Adrenal gland (tissue), 5 donors: ENCODE results near the gene ATP4B.

Source experiments
- POLR2A ChIP-seq, 2 donors: fragments of 450-650 bp; IDR thresholded peaks; one replicate each; pipeline ENCODE4 v1.6.1; 2017; ENCODE audit warnings: antibody characterized with exemption in 2 of 2, mild to moderate bottlenecking in 2 of 2, moderate library complexity in 1 of 2
- TF ChIP-seq, protein P1 (sequence below), 6 experiments: fragments of 450-650 bp in 4 of 6; fragments of 200-600 bp in 2 of 6; sonication (generic) in 1 of 6; IDR thresholded peaks; 1 replicate in 5 of 6; 2 replicates in 1 of 6; pipeline versions ENCODE4 v1.5.1 to v1.8.0; 2016 to 2021; ENCODE audit warnings: antibody characterized with exemption in 6 of 6, mild to moderate bottlenecking in 2 of 6, moderate library complexity in 1 of 6
- donor health status: DM: no; HTN: no; CAD: no.

GRCh38 chr13:113634279-113635047 is 23.5 kb downstream of the ATP4B start:
- TF ChIP-seq, protein P1, sequence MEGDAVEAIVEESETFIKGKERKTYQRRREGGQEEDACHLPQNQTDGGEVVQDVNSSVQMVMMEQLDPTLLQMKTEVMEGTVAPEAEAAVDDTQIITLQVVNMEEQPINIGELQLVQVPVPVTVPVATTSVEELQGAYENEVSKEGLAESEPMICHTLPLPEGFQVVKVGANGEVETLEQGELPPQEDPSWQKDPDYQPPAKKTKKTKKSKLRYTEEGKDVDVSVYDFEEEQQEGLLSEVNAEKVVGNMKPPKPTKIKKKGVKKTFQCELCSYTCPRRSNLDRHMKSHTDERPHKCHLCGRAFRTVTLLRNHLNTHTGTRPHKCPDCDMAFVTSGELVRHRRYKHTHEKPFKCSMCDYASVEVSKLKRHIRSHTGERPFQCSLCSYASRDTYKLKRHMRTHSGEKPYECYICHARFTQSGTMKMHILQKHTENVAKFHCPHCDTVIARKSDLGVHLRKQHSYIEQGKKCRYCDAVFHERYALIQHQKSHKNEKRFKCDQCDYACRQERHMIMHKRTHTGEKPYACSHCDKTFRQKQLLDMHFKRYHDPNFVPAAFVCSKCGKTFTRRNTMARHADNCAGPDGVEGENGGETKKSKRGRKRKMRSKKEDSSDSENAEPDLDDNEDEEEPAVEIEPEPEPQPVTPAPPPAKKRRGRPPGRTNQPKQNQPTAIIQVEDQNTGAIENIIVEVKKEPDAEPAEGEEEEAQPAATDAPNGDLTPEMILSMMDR (IDR thresholded peaks at IDR 0.05), result no peak
- TF ChIP-seq POLR2A (IDR thresholded peaks at IDR 0.05), result no peak
